Activated CD8-positive, alpha-beta memory T cell treated with anti-CD3 and anti-CD28 coated beads, Interleukin-2, amount 50 U/mL, for 1 hour (primary cell): ENCODE results near the gene UXS1.

Experiments used
- DNase-seq: peaks from one replicate; pipeline ENCODE4 v3.0.0-alpha.2; 2020; ENCODE audit errors: extremely low read depth

UXS1 gene

GRCh38 chr2:106053116-106053515 is 141.0 kb downstream of the UXS1 start:
- DNase-seq: no peak

- no peak for DNase-seq
Measured at GRCh38 chr2:106044859-106045258, 149.2 kb downstream of the UXS1 start.

- no peak for DNase-seq
Measured at GRCh38 chr2:106044021-106044420, 150.1 kb downstream of the UXS1 start.
